ENCODE measurements around the gene CRYGD.

GRCh38 chr2:208136716-208137094 lies 12.4 kb upstream of the CRYGD start:
- TF ChIP-seq CTCF (IDR thresholded peaks at IDR 0.05) (no peak), POLR2A (IDR thresholded peaks at IDR 0.05) (no peak)

All from uterus (tissue), 2 donors.